Measurements from ENCODE around the gene PLPP2.

PLPP2 gene

DNA sequence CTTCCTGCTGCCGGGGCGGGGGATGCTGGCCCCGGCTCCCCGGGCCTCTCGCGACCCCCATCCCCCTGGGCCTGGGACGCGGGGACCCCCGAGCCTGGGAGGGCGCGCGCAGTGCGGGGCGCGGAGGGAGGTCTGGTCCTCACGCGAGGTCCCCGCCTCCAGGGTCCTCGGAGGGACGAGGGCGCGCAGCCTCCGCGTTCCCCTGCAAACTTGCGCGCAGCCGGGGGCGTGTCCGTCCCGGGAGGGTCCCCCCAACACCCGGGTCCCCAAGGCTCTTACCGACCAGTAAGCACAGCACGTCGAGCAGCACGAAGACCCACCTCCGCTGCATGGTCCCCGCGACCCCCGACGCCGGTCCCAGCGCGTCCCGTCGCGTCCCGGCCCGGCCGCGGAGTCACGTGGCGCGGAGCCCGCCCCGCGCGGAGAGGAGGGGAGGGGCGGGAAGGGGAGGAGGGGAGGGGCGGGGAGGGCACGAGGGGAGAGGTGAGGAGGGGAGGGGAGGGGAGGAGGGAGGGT is at the start of gene PLPP2:
Gene PLPP2 (minus strand): TSS at position 398 of the 516 bp plus-strand sequence. CDS start 67 bp downstream, at position 331.
- Mint-ChIP-seq H3K4me1 (ENCODE audit: low read depth) (peaks cover 4% of the 10 kb centered on the region), H3K9me3 (no peaks in the 10 kb centered on the region), H3K36me3 (ENCODE audit: low read depth) (no peaks in the 10 kb centered on the region), H3K27me3 (peaks cover 47% of the 10 kb centered on the region), H3K4me3 (peak within 1 kb of the TSS; percentile 41), H3K27ac (no peak within 1 kb of the TSS)

DNA sequence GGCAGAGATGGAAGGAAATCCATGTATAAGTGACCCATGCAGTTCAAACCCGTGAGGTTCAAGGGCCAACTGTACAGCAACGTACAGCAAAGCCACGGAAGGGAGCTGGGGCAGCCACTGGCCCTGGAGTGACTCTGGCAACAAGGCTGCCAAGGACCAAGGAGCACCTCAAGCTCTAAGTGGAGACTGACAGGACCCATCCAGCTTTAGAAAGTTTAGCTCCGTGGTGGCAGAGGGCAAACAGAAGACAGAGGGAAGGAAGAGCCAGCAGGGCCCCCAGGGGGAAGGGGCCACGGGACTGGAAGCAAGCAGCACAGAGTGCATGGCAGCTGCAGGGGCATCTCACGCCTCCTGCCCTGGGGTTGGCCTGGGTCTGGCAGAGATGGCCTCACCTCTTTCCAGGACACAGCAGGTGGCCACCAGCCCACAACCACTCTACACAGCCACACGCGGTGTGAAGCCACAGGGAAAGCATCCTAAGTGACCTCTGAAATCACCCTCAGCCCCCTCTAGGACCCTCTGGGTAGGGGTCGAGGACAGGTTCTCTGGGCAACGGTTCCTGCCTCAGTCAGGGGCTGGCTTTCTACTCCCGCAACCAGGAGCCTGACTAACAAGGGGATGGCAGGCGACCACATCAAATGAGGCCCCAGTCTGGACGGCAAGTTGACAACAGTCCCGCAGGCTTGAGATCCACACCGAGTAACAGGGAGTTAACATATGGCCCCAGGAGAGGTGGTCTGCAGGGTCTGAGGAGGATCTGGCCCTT is 49.6 kb upstream of the PLPP2 start:
- H3K27ac Mint-ChIP-seq = no peak overlapping the region
- no peak overlapping the region for H3K4me3 Mint-ChIP-seq
- H3K9me3 Mint-ChIP-seq = peaks cover 8% of the 10 kb centered on the region
- H3K27me3 Mint-ChIP-seq = peaks cover 8% of the 10 kb centered on the region
- peaks cover 67% of the 10 kb centered on the region for H3K4me1 Mint-ChIP-seq (ENCODE audit: low read depth)
- H3K36me3 Mint-ChIP-seq (ENCODE audit: low read depth) = peaks cover 33% of the 10 kb centered on the region

DNA sequence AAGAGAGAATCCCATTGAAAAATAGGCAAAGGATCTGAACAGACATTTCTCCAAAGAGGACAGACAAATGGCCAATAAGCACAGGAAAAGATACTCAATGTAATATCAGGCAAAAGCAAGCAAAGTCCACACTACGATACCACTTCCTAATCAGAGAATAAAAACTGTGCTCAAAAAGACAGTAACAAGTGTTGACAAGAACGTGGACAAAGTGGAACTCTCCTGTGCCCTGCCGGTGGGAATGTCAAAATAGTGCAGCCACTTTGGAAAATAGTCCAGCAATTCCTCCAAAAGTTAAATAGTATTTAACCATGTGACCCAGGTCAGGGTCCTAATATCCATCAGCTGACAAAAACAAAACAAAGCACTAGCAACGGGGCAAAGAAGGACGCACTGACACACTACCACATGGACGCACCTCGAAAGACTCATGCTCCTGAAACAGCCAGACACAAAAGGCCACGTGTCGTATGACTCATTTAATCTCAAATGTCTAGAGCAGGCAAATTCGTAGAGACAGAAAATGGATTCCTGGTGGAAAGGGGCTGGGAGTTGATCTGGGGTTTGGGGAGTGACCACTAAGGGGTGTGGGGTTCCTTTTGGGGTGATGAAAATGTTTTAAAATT is 48.2 kb upstream of the PLPP2 start:
- H3K4me3 Mint-ChIP-seq = no peak overlapping the region
- no peaks in the 10 kb centered on the region for H3K27me3 Mint-ChIP-seq
- H3K4me1 Mint-ChIP-seq (ENCODE audit: low read depth) = peaks cover 58% of the 10 kb centered on the region
- no peak overlapping the region for H3K27ac Mint-ChIP-seq
- H3K36me3 Mint-ChIP-seq (ENCODE audit: low read depth) = peaks cover 33% of the 10 kb centered on the region
- H3K9me3 Mint-ChIP-seq = no peaks in the 10 kb centered on the region

DNA sequence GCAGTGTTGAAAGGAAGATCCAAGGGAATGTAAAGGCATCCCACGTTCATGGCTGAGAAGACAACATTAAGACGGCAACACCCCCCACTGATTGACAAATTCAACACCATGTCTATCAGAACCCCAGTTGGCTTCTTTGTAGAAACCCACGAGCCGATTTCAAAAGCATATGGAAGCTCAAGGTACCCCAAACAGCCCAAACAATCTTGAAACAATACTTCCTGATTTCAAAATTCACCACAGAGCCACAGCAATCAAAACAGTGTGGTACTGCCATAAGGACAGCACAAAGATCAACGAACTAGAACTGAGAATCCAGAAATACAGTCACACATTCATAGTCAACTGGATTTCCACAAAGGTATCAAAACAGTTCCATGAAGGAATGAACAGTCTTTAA is 47.2 kb upstream of the PLPP2 start:
- Mint-ChIP-seq H3K27ac (no peak overlapping the region), H3K27me3 (no peaks in the 10 kb centered on the region), H3K9me3 (no peaks in the 10 kb centered on the region), H3K36me3 (ENCODE audit: low read depth) (peaks cover 33% of the 10 kb centered on the region), H3K4me3 (no peak overlapping the region), H3K4me1 (ENCODE audit: low read depth) (peaks cover 53% of the 10 kb centered on the region)

DNA sequence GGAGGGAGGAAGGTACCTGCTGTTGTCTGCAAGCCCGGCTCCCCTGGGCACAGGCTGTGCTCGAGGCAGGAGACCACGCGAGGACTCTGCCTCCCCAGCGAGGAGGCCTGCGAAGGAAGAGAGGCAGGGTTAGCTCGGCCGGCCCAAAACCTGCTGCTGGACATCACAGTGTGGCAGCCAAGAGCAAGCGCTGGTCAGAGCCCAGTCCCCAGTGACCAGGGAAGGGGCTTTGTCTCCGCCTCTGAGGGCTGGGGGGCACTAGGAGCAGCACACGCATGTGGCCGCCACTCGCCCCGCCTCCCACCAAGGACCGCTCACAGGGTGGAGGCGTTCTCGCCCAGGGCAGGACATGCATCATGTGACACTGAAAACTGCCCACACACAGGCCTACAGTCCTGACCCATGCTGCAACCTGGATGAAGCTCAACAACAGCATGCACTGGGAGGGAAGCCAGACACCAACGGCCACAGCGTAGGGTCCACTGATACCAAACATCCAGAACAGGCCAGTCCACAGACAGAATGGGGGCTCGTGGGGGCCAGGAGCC is 44.9 kb upstream of the PLPP2 start:
- Mint-ChIP-seq H3K27ac (no peak overlapping the region), H3K4me3 (no peak overlapping the region), H3K9me3 (no peaks in the 10 kb centered on the region), H3K27me3 (no peaks in the 10 kb centered on the region), H3K36me3 (ENCODE audit: low read depth) (peaks cover 33% of the 10 kb centered on the region), H3K4me1 (ENCODE audit: low read depth) (peaks cover 31% of the 10 kb centered on the region)

DNA sequence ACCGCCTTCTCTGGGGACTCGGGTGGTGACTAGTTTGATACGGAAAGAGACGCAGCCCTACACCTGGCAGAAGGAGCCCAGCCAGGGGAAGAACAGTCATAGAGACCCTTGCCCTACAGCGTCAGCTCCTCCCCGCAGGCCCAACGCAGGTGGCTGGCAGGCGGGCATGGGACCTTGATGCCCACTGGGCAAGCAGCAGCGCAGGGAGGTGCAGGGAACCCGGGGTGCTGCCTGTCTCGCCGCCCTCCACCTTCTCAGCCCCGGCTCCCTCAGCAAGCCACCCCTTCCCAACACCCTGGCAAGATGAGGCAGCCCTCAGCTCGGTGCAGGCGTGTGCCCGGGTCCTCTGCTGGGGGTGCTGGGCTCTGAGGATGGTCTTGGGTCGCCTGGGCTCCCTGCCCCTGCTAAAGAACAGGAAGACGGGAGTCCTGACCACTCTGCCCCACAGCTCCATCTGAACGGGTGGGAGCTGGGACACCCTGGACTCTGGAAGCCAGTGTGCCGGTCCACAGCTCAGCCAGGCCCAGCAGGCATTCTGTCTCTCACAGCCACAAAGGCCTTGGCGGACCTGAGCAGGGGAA is 44.4 kb upstream of the PLPP2 start:
- Mint-ChIP-seq H3K27me3 (no peaks in the 10 kb centered on the region), H3K4me3 (no peak overlapping the region), H3K4me1 (ENCODE audit: low read depth) (peaks cover 27% of the 10 kb centered on the region), H3K36me3 (ENCODE audit: low read depth) (peaks cover 37% of the 10 kb centered on the region), H3K27ac (no peak overlapping the region), H3K9me3 (no peaks in the 10 kb centered on the region)

DNA sequence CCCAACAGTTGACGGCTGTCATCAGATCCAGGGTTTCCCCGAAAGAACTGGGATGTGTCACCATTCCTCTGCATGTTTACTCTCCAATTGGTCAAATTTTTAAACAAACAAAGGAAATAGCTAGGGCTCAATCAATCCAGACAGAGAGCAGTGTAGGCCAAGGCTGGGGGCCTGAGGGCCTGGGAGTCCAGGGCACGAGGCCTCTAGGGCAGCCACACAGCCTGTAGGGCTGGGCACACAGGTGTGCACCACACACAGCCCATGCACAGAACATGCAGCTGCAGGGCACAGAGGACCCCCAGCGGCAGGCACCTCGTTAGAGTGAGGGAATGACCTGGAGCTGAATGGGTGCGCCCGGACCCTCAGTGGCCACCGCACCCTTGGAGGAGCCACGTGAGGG is 43.9 kb upstream of the PLPP2 start:
- Mint-ChIP-seq H3K27ac (no peak overlapping the region), H3K36me3 (ENCODE audit: low read depth) (peaks cover 36% of the 10 kb centered on the region), H3K4me3 (no peak overlapping the region), H3K27me3 (no peaks in the 10 kb centered on the region), H3K9me3 (no peaks in the 10 kb centered on the region), H3K4me1 (ENCODE audit: low read depth) (peaks cover 22% of the 10 kb centered on the region)

DNA sequence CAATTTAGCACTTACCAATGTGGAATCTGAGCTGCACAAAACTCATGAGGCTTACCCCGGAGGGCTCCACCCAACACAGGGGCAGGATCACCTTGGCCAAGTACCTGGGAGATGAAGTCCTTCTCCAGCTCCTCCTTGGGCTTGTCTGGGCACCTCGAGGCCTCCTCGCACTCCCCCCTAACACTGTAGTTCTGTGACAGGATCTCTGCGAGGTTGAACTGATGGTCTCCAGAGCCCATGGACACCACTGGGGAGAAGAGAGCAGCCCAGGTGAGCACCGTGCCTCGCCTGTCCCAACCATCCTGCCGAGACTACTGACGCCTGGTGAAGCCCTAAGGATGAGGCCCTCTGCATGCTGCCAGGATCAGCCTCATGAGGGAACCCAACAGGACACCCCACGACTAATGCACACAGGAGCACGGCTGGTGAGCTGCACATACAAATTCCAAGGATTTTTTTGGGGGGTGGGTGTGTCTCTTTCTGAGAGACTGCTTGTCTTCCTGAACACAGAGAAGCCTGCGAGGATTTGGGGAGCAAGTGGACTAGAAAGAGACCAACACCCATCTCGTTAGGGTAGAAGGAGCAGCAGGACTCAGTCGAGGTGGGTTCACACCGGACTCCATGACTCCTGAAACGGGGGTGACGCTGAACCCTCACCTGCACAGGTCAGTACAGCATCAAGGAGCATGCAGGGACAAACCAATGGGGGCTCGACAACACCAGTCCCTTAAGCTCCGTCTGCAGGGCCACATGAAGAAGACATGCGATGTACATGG is 43.3 kb upstream of the PLPP2 start:
- Mint-ChIP-seq H3K27ac (no peak overlapping the region), H3K4me1 (ENCODE audit: low read depth) (peaks cover 16% of the 10 kb centered on the region), H3K4me3 (no peak overlapping the region), H3K9me3 (no peaks in the 10 kb centered on the region), H3K27me3 (no peaks in the 10 kb centered on the region), H3K36me3 (ENCODE audit: low read depth) (peaks cover 37% of the 10 kb centered on the region)

DNA sequence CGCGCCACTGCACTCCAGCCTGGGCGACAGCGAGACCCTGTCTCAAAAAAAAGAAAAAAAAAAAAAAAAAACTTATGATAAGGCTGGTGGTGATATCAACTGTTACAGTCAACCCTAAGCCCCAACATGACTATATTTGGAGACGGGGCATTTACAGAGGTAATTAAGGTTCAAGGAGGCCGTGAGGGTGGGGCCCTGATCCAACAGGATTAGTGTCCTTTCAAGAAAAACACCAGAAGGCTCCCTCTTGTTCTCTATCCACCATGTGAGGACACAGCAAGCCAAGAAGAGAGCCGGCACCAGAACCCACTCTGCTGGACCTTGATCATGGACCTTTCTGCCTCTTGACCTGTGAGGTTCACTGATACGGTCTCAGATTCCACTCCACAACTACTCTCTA is 39.3 kb upstream of the PLPP2 start:
- Mint-ChIP-seq H3K27ac (no peak overlapping the region), H3K36me3 (ENCODE audit: low read depth) (peaks cover 48% of the 10 kb centered on the region), H3K27me3 (no peaks in the 10 kb centered on the region), H3K4me1 (ENCODE audit: low read depth) (no peaks in the 10 kb centered on the region), H3K4me3 (no peak overlapping the region), H3K9me3 (no peaks in the 10 kb centered on the region)

DNA sequence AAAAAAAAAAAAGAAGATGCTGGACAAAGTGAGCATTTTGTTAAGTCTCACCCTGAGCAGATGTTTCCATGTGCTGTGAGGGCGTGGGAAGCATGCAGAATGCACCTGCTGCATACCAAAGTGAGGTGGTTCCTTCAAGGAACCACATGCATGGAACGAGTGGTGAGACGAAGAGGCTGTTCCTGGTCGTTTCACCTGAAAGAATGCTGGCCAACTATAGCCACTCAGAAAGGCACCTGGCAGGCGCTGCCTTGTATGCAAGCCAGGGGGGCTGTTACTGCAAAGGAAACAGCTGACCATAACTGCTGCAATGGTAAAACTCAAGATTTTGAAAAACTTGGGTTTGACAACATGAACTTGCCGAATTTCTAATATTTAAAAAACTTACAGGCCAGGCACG is 38.7 kb upstream of the PLPP2 start:
- Mint-ChIP-seq H3K4me1 (ENCODE audit: low read depth) (no peaks in the 10 kb centered on the region), H3K9me3 (no peaks in the 10 kb centered on the region), H3K4me3 (no peak overlapping the region), H3K27me3 (no peaks in the 10 kb centered on the region), H3K27ac (no peak overlapping the region), H3K36me3 (ENCODE audit: low read depth) (peaks cover 48% of the 10 kb centered on the region)

DNA sequence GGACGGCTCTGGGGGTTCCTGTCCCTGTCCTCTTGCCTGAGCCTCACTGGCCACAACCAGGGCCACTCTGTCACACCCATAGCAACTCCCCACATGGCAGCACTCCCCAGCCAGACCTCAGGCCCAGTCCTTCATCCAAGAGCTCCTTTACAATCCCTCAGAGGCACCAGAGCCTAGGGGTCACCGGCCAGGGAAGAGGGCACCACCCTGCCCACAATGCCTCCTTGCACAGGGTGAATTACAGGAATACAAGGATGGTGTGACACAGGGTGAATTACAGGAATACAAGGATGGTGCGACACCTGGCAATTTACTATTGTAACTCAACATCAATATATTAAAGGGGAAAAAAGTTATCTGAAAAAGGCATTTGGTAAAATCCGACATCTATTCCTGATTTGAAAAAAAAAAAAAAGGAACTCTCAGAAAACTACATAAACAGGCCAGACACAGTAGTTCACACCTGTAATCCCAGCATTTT is 36.9 kb upstream of the PLPP2 start:
- Mint-ChIP-seq H3K36me3 (ENCODE audit: low read depth) (peaks cover 44% of the 10 kb centered on the region), H3K4me3 (no peak overlapping the region), H3K27me3 (no peaks in the 10 kb centered on the region), H3K4me1 (ENCODE audit: low read depth) (no peaks in the 10 kb centered on the region), H3K27ac (no peak overlapping the region), H3K9me3 (no peaks in the 10 kb centered on the region)

DNA sequence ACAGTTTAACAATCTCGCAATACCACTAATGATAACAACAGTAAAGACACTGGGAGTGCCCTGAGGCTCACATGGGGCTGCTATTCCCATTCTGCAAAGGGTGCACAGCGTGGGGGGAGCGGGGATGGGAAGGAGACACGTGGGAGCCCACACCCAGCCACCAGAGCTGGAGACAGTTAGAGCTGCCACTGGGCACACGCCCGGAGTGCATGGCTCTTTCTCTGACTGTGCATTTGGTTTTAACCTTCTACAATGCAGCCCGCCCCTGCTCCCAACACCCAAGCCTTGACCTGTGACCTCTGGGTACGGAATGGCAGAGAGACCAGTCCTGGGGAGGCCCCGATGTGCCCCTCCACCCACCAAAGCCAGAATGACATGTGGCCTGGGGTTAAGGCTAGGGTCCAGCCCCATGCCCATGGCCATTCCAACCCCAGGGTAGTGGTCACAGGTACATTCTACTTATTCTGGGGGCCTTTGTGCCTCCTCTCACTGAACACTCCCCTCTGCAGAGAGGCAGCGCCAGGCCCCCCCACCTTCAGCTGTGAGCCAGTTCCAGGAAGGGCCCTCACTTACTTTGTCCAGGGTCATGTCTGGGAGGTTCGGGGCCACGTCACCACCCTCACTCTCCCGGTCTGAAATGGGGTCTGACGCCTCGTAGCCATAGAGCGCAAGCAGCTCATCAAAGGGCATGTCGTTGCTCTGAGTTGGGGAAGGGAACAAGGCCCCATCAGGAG is 36.3 kb upstream of the PLPP2 start:
- Mint-ChIP-seq H3K4me3 (no peak overlapping the region), H3K27ac (no peak overlapping the region), H3K36me3 (ENCODE audit: low read depth) (peaks cover 44% of the 10 kb centered on the region)

DNA sequence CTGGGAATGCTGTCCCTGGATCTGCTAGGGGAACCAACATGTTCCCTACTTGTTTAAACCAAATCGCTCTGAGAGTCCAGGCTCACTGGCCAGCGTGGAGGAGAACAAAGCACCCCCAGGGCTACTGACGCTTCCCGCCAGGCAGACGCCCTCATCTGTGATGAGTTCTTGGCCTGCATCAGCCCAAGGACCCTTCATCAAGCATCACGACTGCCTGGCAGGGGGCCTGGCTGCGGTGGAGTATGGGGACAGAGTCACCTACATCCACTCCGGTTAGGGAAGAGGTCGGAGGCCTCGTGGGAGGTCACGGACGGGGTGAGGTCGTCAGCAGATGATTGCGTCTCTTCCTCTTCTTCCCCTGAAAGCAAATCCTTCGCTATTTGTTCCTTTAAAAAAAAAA is 35.7 kb upstream of the PLPP2 start:
- no peaks in the 10 kb centered on the region for H3K27me3 Mint-ChIP-seq
- H3K4me1 Mint-ChIP-seq (ENCODE audit: low read depth) = no peaks in the 10 kb centered on the region
- H3K4me3 Mint-ChIP-seq = no peak overlapping the region
- no peak overlapping the region for H3K27ac Mint-ChIP-seq
- no peaks in the 10 kb centered on the region for H3K9me3 Mint-ChIP-seq
- H3K36me3 Mint-ChIP-seq (ENCODE audit: low read depth) = peaks cover 44% of the 10 kb centered on the region

More for the DNA sequence above, 36.3 kb upstream of the PLPP2 start:
- no peaks in the 10 kb centered on the region for H3K9me3 Mint-ChIP-seq
- no peaks in the 10 kb centered on the region for H3K4me1 Mint-ChIP-seq (ENCODE audit: low read depth)
- no peaks in the 10 kb centered on the region for H3K27me3 Mint-ChIP-seq
